Measurements from ENCODE around the gene SLU7. TPM values are rescaled to one million over a fixed set of nuclear protein-coding genes. Genes with fewer than 3 reads are reported as not detected.

The SLU7 gene
- total and polyA plus RNA-seq, 10 donors: 32.1 to 114 (median 55.7) TPM

- H3K36me3 ChIP-seq: no peaks in the 10 kb centered on the region
- H3K27me3 ChIP-seq (replicated peaks in 1 of 7): peaks cover 0 to 80% (median 23%) of the 10 kb centered on the region in 7 donors
- peak within 1 kb of the TSS in 1 of 8 donors; percentile 39 for H3K27ac ChIP-seq
- peak within 1 kb of the TSS; percentile 36 to 72 (median 45) for H3K4me3 ChIP-seq
- 3 to 7% (median 4%) methylated on average over 20 to 45 of the region's 45 CpGs for WGBS, 5 donors
- peaks cover 0 to 16% (median 11%) of the 10 kb centered on the region in 6 donors for H3K4me1 ChIP-seq
- TF ChIP-seq POLR2A (IDR thresholded peaks at IDR 0.05) (no peak), CTCF (IDR thresholded peaks at IDR 0.05 in 8 of 11, conservative IDR thresholded peaks at IDR 0.05 in 3 of 11) (no peak), POLR2AphosphoS5 (IDR thresholded peaks at IDR 0.05) (peak in 2 of 3 donors; percentile 31 to 62)
- intact Hi-C loops (cut with DNase I; ENCODE audit: low total_unique reads): no loop called here
- H3K9me3 ChIP-seq: no peaks in the 10 kb centered on the region
- peak; percentile 85 for DNase-seq
Measured at GRCh38 chr5:160369990-160370712, 48.7 kb downstream of the SLU7 start, which contains the start of gene C1QTNF2. TSS of gene C1QTNF2 (minus strand) at chr5:160370626. CDS start at chr5:160355011, 15,615 bp downstream.

GRCh38 chr5:160367885-160368284 is 51.0 kb downstream of the SLU7 start:
- Histone ChIP-seq H3K27ac (no peak overlapping the region), H3K27me3 (replicated peaks in 1 of 7) (peaks cover 0 to 60% (median 22%) of the 10 kb centered on the region in 7 donors), H3K9me3 (no peaks in the 10 kb centered on the region), H3K4me1 (peaks cover 0 to 20% (median 13%) of the 10 kb centered on the region in 6 donors), H3K36me3 (no peaks in the 10 kb centered on the region), H3K4me3 (no peak overlapping the region)
- 96 to 100% (median 97%) methylated on average over 3 of the region's 3 CpGs for WGBS, 5 donors
- DNase-seq: no peak
- TF ChIP-seq POLR2AphosphoS5 (IDR thresholded peaks at IDR 0.05) (no peak), CTCF (IDR thresholded peaks at IDR 0.05 in 8 of 11, conservative IDR thresholded peaks at IDR 0.05 in 3 of 11) (no peak), POLR2A (IDR thresholded peaks at IDR 0.05) (no peak)
- intact Hi-C loops (cut with DNase I; ENCODE audit: low total_unique reads): no loop called here

- peaks cover 0 to 54% (median 22%) of the 10 kb centered on the region in 7 donors for H3K27me3 ChIP-seq (replicated peaks in 1 of 7)
- peaks cover 0 to 20% (median 14%) of the 10 kb centered on the region in 6 donors for H3K4me1 ChIP-seq
- no peaks in the 10 kb centered on the region for H3K9me3 ChIP-seq
- intact Hi-C loops (cut with DNase I; ENCODE audit: low total_unique reads): no loop called here
- no peak for TF ChIP-seq CTCF (IDR thresholded peaks at IDR 0.05 in 8 of 11, conservative IDR thresholded peaks at IDR 0.05 in 3 of 11)
- no peak for TF ChIP-seq POLR2AphosphoS5 (IDR thresholded peaks at IDR 0.05)
- no peak for TF ChIP-seq POLR2A (IDR thresholded peaks at IDR 0.05)
- no peak overlapping the region for H3K4me3 ChIP-seq
- H3K27ac ChIP-seq: no peak overlapping the region
- H3K36me3 ChIP-seq: no peaks in the 10 kb centered on the region
- 70 to 86% (median 79%) methylated on average over 2 of the region's 2 CpGs for WGBS, 5 donors
- DNase-seq: no peak
Measured at GRCh38 chr5:160367261-160367660, 51.6 kb downstream of the SLU7 start.

GRCh38 chr5:160366230-160366629 is 52.7 kb downstream of the SLU7 start:
- H3K4me1 ChIP-seq: peaks cover 0 to 20% (median 14%) of the 10 kb centered on the region in 6 donors
- DNase-seq: no peak
- no peak overlapping the region for H3K4me3 ChIP-seq
- TF ChIP-seq POLR2AphosphoS5 (IDR thresholded peaks at IDR 0.05) (no peak), CTCF (IDR thresholded peaks at IDR 0.05 in 8 of 11, conservative IDR thresholded peaks at IDR 0.05 in 3 of 11) (no peak), POLR2A (IDR thresholded peaks at IDR 0.05) (no peak)
- peaks cover 0 to 52% (median 20%) of the 10 kb centered on the region in 7 donors for H3K27me3 ChIP-seq (replicated peaks in 1 of 7)
- no peaks in the 10 kb centered on the region for H3K36me3 ChIP-seq
- no peaks in the 10 kb centered on the region for H3K9me3 ChIP-seq
- WGBS, 5 donors: 93 to 98% (median 95%) methylated on average over 2 of the region's 2 CpGs
- no peak overlapping the region for H3K27ac ChIP-seq
- intact Hi-C loops (cut with DNase I; ENCODE audit: low total_unique reads): no loop called here
